Endothelial cell of umbilical vein (primary cell): Measurements from ENCODE around the gene GAN. TPM values are rescaled to one million over a fixed set of nuclear protein-coding genes. Genes with fewer than 3 reads are reported as not detected.

Source experiments
- BruUV-seq: library from RNA; stranded (reverse); fragments of 400-500 nt; replicated peaks from 2 replicates; lab custom pipeline; 2021; lab: Mats Ljungman, UMichigan
- CTCF ChIA-PET: fragments of 300-600, 350-600 bp; sonication (Branson Sonifier 250); formaldehyde crosslinking; loops from one replicate; lab custom pipeline; 2021; ENCODE audit warnings: antibody characterized with exemption, inconsistent platforms; lab: Charles Lee
- POLR2A ChIA-PET: fragments of 300-600, 350-600 bp; sonication (Branson Sonifier 250); formaldehyde crosslinking; loops from one replicate; lab custom pipeline; 2021; ENCODE audit warnings: antibody characterized with exemption, inconsistent platforms; lab: Charles Lee
- DNase-seq: peaks from one replicate; pipeline ENCODE4 v3.0.0-alpha.2; 2011; ENCODE audit warnings: low read depth, low spot score
- FAIRE-seq: peaks from 2 replicates; lab custom pipeline; 2011; peaks lifted over from hg19 to GRCh38; lab: Jason Lieb, UNC
- H2AFZ ChIP-seq: 2 replicates; pipeline ENCODE4 v1.6.0; 2012; ENCODE audit warnings: low read depth, low read length, control low read depth, inconsistent platforms
- H3K27ac ChIP-seq: 2 replicates; pipeline ENCODE4 v1.5.1; 2011; ENCODE audit warnings: low read depth, mild to moderate bottlenecking, control low read depth, low read length, moderate library complexity; ENCODE audit not compliant: insufficient read depth
- H3K27me3 ChIP-seq, 2 experiments: 2 replicates each; pipeline versions ENCODE4 v1.6.0 to v1.6.1; 2011; ENCODE audit warnings: low read length in 2 of 2, mixed read lengths in 1 of 2; ENCODE audit not compliant: control insufficient read depth in 2 of 2, insufficient read depth in 2 of 2
- H3K36me3 ChIP-seq, 2 experiments: 2 replicates in 1 of 2; 3 replicates in 1 of 2; pipeline ENCODE4 v1.5.1; 2011; ENCODE audit warnings: low read length in 2 of 2, mild to moderate bottlenecking in 1 of 2, moderate library complexity in 1 of 2; ENCODE audit not compliant: control insufficient read depth in 2 of 2, insufficient read depth in 2 of 2; ENCODE audit errors: extremely low read depth in 1 of 2
- H3K4me1 ChIP-seq: 3 replicates; pipeline ENCODE4 v1.5.1; 2011; ENCODE audit warnings: mild to moderate bottlenecking, low read length; ENCODE audit not compliant: control insufficient read depth, insufficient read depth; ENCODE audit errors: extremely low read depth
- H3K4me2 ChIP-seq: 2 replicates; pipeline ENCODE4 v1.6.1; 2011; ENCODE audit warnings: low read length, control low read depth, mixed read lengths; ENCODE audit not compliant: insufficient read depth
- H3K4me3 ChIP-seq, 3 experiments: fragments of 200-600 bp in 1 of 3; sonication (generic), shearing (Covaris generic) in 1 of 3; replicated peaks in 1 of 3; 2 replicates each; pipeline ENCODE4 v1.5.1; 2011 to 2016; ENCODE audit warnings: control low read depth in 3 of 3, low read length in 3 of 3, mild to moderate bottlenecking in 2 of 3, inconsistent platforms in 1 of 3, low read depth in 1 of 3, moderate library complexity in 1 of 3; ENCODE audit not compliant: insufficient read depth in 1 of 3
- H3K79me2 ChIP-seq: 2 replicates; pipeline ENCODE4 v1.6.0; 2012; ENCODE audit warnings: low read length, inconsistent platforms; ENCODE audit not compliant: control insufficient read depth, insufficient read depth
- H3K9ac ChIP-seq: replicated peaks from 2 replicates; pipeline ENCODE3; 2011; ENCODE audit warnings: low read length, control low read depth; ENCODE audit not compliant: insufficient read depth; ENCODE audit errors: extremely low read depth
- H3K9me1 ChIP-seq: replicated peaks from 3 replicates; pipeline ENCODE4 v1.6.0; 2011; ENCODE audit warnings: mild to moderate bottlenecking, low read length; ENCODE audit not compliant: control insufficient read depth, insufficient read depth; ENCODE audit errors: extremely low read depth
- H3K9me3 ChIP-seq: replicated peaks from 2 replicates; pipeline ENCODE4 v1.5.1; 2012; ENCODE audit warnings: low read length, inconsistent platforms; ENCODE audit not compliant: control insufficient read depth, insufficient read depth
- H4K20me1 ChIP-seq: replicated peaks from 2 replicates; pipeline ENCODE3; 2011; ENCODE audit warnings: mild to moderate bottlenecking, low read length; ENCODE audit not compliant: control insufficient read depth, insufficient read depth; ENCODE audit errors: extremely low read depth
- CTCF ChIP-seq, 2 donors: IDR thresholded peaks; 1 replicate in 1 of 2; 2 replicates in 1 of 2; pipeline ENCODE4 v1.5.1; 2011; ENCODE audit warnings: low read length in 2 of 2, mild to moderate bottlenecking in 2 of 2, moderate library complexity in 2 of 2, control low read depth in 1 of 2, inconsistent platforms in 1 of 2, low read depth in 1 of 2; ENCODE audit not compliant: insufficient read depth in 1 of 2; ENCODE audit errors: extremely low read depth in 1 of 2
- EZH2 ChIP-seq: IDR thresholded peaks from 2 replicates; pipeline ENCODE4 v1.6.1; 2012; ENCODE audit warnings: borderline replicate concordance, low read depth, mild to moderate bottlenecking, moderate library complexity, low read length, inconsistent platforms; ENCODE audit not compliant: severe bottlenecking
- FOS ChIP-seq: IDR thresholded peaks from 2 replicates; pipeline ENCODE4 v1.6.1; 2011; ENCODE audit warnings: mild to moderate bottlenecking, low read length, moderate library complexity, borderline replicate concordance; ENCODE audit not compliant: insufficient read depth
- GATA2 ChIP-seq: IDR thresholded peaks from 2 replicates; pipeline ENCODE4 v1.7.0; 2011; ENCODE audit warnings: low read depth, mild to moderate bottlenecking, moderate library complexity, mixed read lengths, low read length; ENCODE audit not compliant: insufficient read length, insufficient read depth
- JUN ChIP-seq: IDR thresholded peaks from 2 replicates; pipeline ENCODE4 v1.6.1; 2011; ENCODE audit warnings: borderline replicate concordance, low read depth; ENCODE audit not compliant: insufficient read length, insufficient read depth
- MYC ChIP-seq: IDR thresholded peaks from one replicate; pipeline ENCODE4 v1.6.1; 2011; ENCODE audit warnings: mild to moderate bottlenecking, low read depth, low read length
- POLR2A ChIP-seq: IDR thresholded peaks from 2 replicates; pipeline ENCODE4 v1.6.1; 2012; ENCODE audit warnings: low read depth, mild to moderate bottlenecking, control low read depth, low read length
- POLR2AphosphoS5 ChIP-seq: IDR thresholded peaks from 2 replicates; pipeline ENCODE4 v1.6.1; 2012; ENCODE audit warnings: low read depth, mild to moderate bottlenecking, control low read depth, low read length, moderate library complexity; ENCODE audit not compliant: insufficient read depth
- dilution Hi-C: fragments of 300-500 bp; cut with MboI; formaldehyde crosslinking; loops from one replicate; pipeline ENCODE4 v1.15.0; 2019; ENCODE audit warnings: low sequenced_read_pairs; ENCODE audit not compliant: extremely low pct_ligation_motif_present
- intact Hi-C: fragments of 100-400 bp; cut with micrococcal nuclease; formaldehyde crosslinking; loops from one replicate; pipeline ENCODE4 v1.10.0; 2022
- polyA plus RNA-seq, 4 experiments: library from polyadenylated mRNA; depleted of rRNA in 3 of 4; stranded (reverse) in 3 of 4; unstranded in 1 of 4; fragments of >200 nt; gene quantifications; 2 replicates each; pipeline versions ENCODE4 v1.2.1 to v1.2.3, GENCODE V29; 2011 to 2012; ENCODE audit warnings: missing spikeins in 1 of 4
- total RNA-seq: library from RNA; stranded (reverse); gene quantifications from 2 replicates; pipeline ENCODE4 v1.2.3, GENCODE V29; 2021
- TF ChIP-seq, protein P1 (sequence below): IDR thresholded peaks from 2 replicates; pipeline ENCODE4 v1.6.1; 2011; ENCODE audit not compliant: insufficient read depth, insufficient read length

The GAN gene
- total and polyA plus RNA-seq, 2 donors (not counting 3 experiments of a cell fraction or from before 2014, with no cell fraction given): 1.8 to 11.1 TPM

- CTCF ChIA-PET: no interaction called here
- dilution Hi-C loops: loop anchor here (25.0 kb wide), 1 partner anchor 349 kb away; no protein-coding TSS in a partner anchor
- TF ChIP-seq FOS: no peak
- TF ChIP-seq CTCF (IDR thresholded peaks at IDR 0.05; ENCODE audit: extremely low read depth in 1 of 2, insufficient read depth in 1 of 2, low read depth in 1 of 2, low read length in 2 of 2): no peak
- no peak for TF ChIP-seq POLR2AphosphoS5
- TF ChIP-seq EZH2: no peak
- no peak for TF ChIP-seq GATA2
- TF ChIP-seq, protein P1, sequence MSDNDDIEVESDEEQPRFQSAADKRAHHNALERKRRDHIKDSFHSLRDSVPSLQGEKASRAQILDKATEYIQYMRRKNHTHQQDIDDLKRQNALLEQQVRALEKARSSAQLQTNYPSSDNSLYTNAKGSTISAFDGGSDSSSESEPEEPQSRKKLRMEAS: no peak
- TF ChIP-seq MYC: no peak
- TF ChIP-seq JUN: no peak
- TF ChIP-seq POLR2A: no peak
These were observed 73.6 kb downstream of the GAN start for GRCh38 chr16:81388357-81388756.

More at GRCh38 chr16:81388357-81388756, 73.6 kb downstream of the GAN start:
- Histone ChIP-seq H3K9ac (no peak overlapping the region), H3K27ac (no peak overlapping the region), H3K9me3 (no peaks in the 10 kb centered on the region), H3K79me2 (no peaks in the 10 kb centered on the region), H3K4me1 (peaks cover 31% of the 10 kb centered on the region), H2AFZ (no peak overlapping the region), H4K20me1 (no peaks in the 10 kb centered on the region), H3K27me3 (no peaks in the 10 kb centered on the region), H3K9me1 (no peaks in the 10 kb centered on the region), H3K36me3 (no peaks in the 10 kb centered on the region), H3K4me2 (no peak overlapping the region), H3K4me3 (no peak overlapping the region)
- DNase-seq (no peak), FAIRE-seq (no peak)
- POLR2A ChIA-PET: no interaction called here
- intact Hi-C loops: no loop called here
- BruUV-seq: no TSS peak
